Natural killer cell (primary cell): Measurements from ENCODE around the gene PCSK7. TPM values are rescaled to one million over a fixed set of nuclear protein-coding genes. Genes with fewer than 3 reads are reported as not detected.

Experiments
- ATAC-seq, 3 donors: fragments of 150-1000 bp in 2 of 3; fragments of 200-7000 bp in 1 of 3; cut with Tn5 transposase; 1 replicate in 1 of 3; 2 replicates in 2 of 3; pipeline ENCODE4 v1.10.0; 2021; ENCODE audit warnings: mild to moderate bottlenecking in 2 of 3, moderate library complexity in 2 of 3
- DNase-seq, 2 donors: peaks; one replicate each; pipeline versions ENCODE4 v3.0.0 to v3.0.0-alpha.2; 2013 to 2021; ENCODE audit warnings: mixed read lengths in 1 of 2
- H3K27ac ChIP-seq: one replicate; pipeline ENCODE4 v1.5.1; 2013; ENCODE audit warnings: mild to moderate bottlenecking, low read length
- H3K27me3 ChIP-seq: one replicate; pipeline ENCODE4 v1.6.1; 2013; ENCODE audit warnings: low read length; ENCODE audit not compliant: control insufficient read depth, insufficient read depth
- H3K36me3 ChIP-seq: one replicate; pipeline ENCODE4 v1.6.1; 2013; ENCODE audit warnings: low read length; ENCODE audit not compliant: control insufficient read depth, insufficient read depth
- H3K4me1 ChIP-seq: one replicate; pipeline ENCODE4 v1.6.1; 2013; ENCODE audit warnings: low read length; ENCODE audit not compliant: control insufficient read depth, insufficient read depth
- H3K4me3 ChIP-seq: one replicate; pipeline ENCODE4 v1.5.1; 2013; ENCODE audit warnings: low read length
- H3K9me3 ChIP-seq: one replicate; pipeline ENCODE4 v1.6.1; 2013; ENCODE audit warnings: low read length; ENCODE audit not compliant: control insufficient read depth, insufficient read depth
- H3K27ac Mint-ChIP-seq, 2 donors: one replicate each; pipeline ENCODE4 v1.8.0; 2022; ENCODE audit warnings: mild to moderate bottlenecking in 2 of 2, mixed read lengths in 2 of 2, moderate library complexity in 1 of 2
- H3K27me3 Mint-ChIP-seq, 2 donors: one replicate each; pipeline ENCODE4 v1.8.0; 2022; ENCODE audit warnings: low read depth in 2 of 2, mixed read lengths in 2 of 2
- H3K36me3 Mint-ChIP-seq: one replicate; pipeline ENCODE4 v1.8.0; 2022; ENCODE audit warnings: mixed read lengths
- H3K4me1 Mint-ChIP-seq, 2 donors: one replicate each; pipeline ENCODE4 v1.8.0; 2022; ENCODE audit warnings: mixed read lengths in 2 of 2
- H3K4me3 Mint-ChIP-seq: one replicate; pipeline ENCODE4 v1.8.0; 2022; ENCODE audit warnings: mild to moderate bottlenecking, moderate library complexity, mixed read lengths
- H3K9me3 Mint-ChIP-seq, 2 donors: one replicate each; pipeline ENCODE4 v1.8.0; 2022; ENCODE audit warnings: mixed read lengths in 2 of 2
- WGBS: methylation state at CpG from one replicate; pipeline ENCODE4 v1.1.7; 2013; ENCODE audit warnings: missing lambda C conversion rate; ENCODE audit not compliant: insufficient coverage; 5-methylcytosine and 5-hydroxymethylcytosine counted together
- intact Hi-C: fragments of 100-400 bp; cut with micrococcal nuclease; formaldehyde crosslinking; loops from one replicate; pipeline ENCODE4 v1.14.2; 2022
- total RNA-seq, 4 donors: library from RNA; stranded (reverse); fragments of 120-200 nt in 1 of 4; gene quantifications; one replicate each; pipeline versions ENCODE4 v1.2.3 to v1.2.4, GENCODE V29; 2013 to 2022
- TF ChIP-seq, protein P1 (sequence below): fragments of 200-600 bp; IDR thresholded peaks from one replicate; pipeline ENCODE4 v1.8.0; 2022; ENCODE audit warnings: antibody characterized with exemption

Gene PCSK7
- total RNA-seq, 3 donors from 2014 or later (not counting 1 experiment from before 2014, with no cell fraction given) = 397 to 471 (median 441) TPM

DNA sequence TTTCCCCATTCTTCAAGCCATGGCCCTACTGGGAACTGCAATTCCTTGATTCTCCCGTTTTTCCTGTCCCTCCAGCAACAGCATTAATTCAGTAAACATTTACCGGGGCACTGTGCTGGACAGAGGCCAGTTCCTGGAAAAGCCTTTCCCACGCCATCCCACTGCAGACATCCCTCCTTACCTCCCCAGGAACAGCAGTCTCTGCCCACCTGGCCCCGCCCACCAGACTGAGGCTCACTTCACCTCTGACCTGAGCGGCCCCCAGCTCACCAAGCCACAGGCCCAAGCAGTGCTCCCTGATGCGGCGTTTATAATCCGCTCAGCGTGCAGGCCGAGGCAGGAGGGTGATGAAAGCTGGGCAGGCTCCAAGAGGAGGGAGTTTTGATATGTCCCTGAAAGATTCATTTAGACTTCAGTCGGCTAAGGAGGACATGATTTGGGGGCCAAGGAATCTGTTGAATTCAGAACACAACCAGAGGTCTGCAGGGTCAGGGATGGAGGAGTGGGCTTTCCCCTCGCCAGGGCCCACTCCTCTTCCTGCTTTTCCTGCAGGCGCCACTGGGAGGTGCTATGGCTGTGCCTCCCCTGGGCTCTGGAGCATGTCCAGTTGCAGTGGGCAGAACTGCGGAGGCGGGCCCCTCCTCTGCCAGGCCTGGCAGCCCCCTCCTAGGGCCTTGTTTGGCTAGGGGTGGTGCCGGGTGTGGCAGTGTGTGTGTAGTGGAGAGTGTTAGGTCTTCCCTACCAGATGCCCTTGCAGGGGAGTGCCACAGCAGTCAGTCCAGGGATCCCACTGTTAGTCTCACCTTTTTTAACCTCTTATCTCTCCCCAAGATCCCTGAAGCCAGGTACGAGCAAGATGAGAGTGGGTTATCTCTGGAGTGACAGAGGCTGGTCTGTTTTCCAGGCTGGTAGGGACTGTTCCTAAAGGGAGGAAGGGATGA lies 34.1 kb downstream of the PCSK7 start:
- no peaks in the 10 kb centered on the region for H3K36me3 Mint-ChIP-seq
- WGBS = 95% methylated on average over 16 of the region's 17 CpGs
- Histone ChIP-seq H3K4me1 (peaks cover 6% of the 10 kb centered on the region), H3K27ac (no peak overlapping the region), H3K9me3 (no peaks in the 10 kb centered on the region), H3K4me3 (no peak overlapping the region), H3K27me3 (no peaks in the 10 kb centered on the region), H3K36me3 (peaks cover 3% of the 10 kb centered on the region)
- H3K4me3 Mint-ChIP-seq = no peak overlapping the region
- H3K27me3 Mint-ChIP-seq = no peaks in the 10 kb centered on the region
- DNase-seq (no peak), ATAC-seq (no peak)
- no peaks in the 10 kb centered on the region for H3K9me3 Mint-ChIP-seq
- no peak overlapping the region for H3K27ac Mint-ChIP-seq
- intact Hi-C loops = no loop called here
- TF ChIP-seq, protein P1, sequence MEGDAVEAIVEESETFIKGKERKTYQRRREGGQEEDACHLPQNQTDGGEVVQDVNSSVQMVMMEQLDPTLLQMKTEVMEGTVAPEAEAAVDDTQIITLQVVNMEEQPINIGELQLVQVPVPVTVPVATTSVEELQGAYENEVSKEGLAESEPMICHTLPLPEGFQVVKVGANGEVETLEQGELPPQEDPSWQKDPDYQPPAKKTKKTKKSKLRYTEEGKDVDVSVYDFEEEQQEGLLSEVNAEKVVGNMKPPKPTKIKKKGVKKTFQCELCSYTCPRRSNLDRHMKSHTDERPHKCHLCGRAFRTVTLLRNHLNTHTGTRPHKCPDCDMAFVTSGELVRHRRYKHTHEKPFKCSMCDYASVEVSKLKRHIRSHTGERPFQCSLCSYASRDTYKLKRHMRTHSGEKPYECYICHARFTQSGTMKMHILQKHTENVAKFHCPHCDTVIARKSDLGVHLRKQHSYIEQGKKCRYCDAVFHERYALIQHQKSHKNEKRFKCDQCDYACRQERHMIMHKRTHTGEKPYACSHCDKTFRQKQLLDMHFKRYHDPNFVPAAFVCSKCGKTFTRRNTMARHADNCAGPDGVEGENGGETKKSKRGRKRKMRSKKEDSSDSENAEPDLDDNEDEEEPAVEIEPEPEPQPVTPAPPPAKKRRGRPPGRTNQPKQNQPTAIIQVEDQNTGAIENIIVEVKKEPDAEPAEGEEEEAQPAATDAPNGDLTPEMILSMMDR = no peak
- peaks cover 0 to 10% of the 10 kb centered on the region in 2 donors for H3K4me1 Mint-ChIP-seq

GRCh38 chr11:117197006-117197405 lies 34.9 kb downstream of the PCSK7 start:
- H3K9me3 Mint-ChIP-seq = no peaks in the 10 kb centered on the region
- Histone ChIP-seq H3K36me3 (peaks cover 11% of the 10 kb centered on the region), H3K9me3 (no peaks in the 10 kb centered on the region), H3K4me3 (no peak overlapping the region), H3K27ac (no peak overlapping the region), H3K4me1 (peaks cover 5% of the 10 kb centered on the region), H3K27me3 (no peaks in the 10 kb centered on the region)
- ATAC-seq (no peak), DNase-seq (no peak)
- TF ChIP-seq, protein P1 = no peak
- H3K4me3 Mint-ChIP-seq = no peak overlapping the region
- H3K27ac Mint-ChIP-seq = no peak overlapping the region
- H3K27me3 Mint-ChIP-seq = no peaks in the 10 kb centered on the region
- H3K36me3 Mint-ChIP-seq = no peaks in the 10 kb centered on the region
- 98% methylated on average over 4 of the region's 7 CpGs for WGBS
- intact Hi-C loops = no loop called here
- H3K4me1 Mint-ChIP-seq = peaks cover 0 to 10% of the 10 kb centered on the region in 2 donors

- H3K4me3 Mint-ChIP-seq = no peak overlapping the region
- intact Hi-C loops = no loop called here
- H3K27me3 Mint-ChIP-seq = no peaks in the 10 kb centered on the region
- 85% methylated on average over 19 of the region's 19 CpGs for WGBS
- H3K36me3 Mint-ChIP-seq = no peaks in the 10 kb centered on the region
- Histone ChIP-seq H3K27me3 (no peaks in the 10 kb centered on the region), H3K4me3 (no peak overlapping the region), H3K9me3 (no peaks in the 10 kb centered on the region), H3K36me3 (peaks cover 13% of the 10 kb centered on the region), H3K27ac (no peak overlapping the region), H3K4me1 (no peaks in the 10 kb centered on the region)
- DNase-seq (no peak), ATAC-seq (no peak)
- peaks cover 0 to 10% of the 10 kb centered on the region in 2 donors for H3K4me1 Mint-ChIP-seq
- no peaks in the 10 kb centered on the region for H3K9me3 Mint-ChIP-seq
- H3K27ac Mint-ChIP-seq = peak overlapping the region; percentile 40 to 59
- TF ChIP-seq, protein P1 = no peak
These were observed 36.1 kb downstream of the PCSK7 start for GRCh38 chr11:117195761-117196160.
